ENCODE data around the gene SNX20.

GRCh38 chr16:50634947-50635346, 46.2 kb downstream of the SNX20 start:
- TF ChIP-seq POLR2AphosphoS5 (IDR thresholded peaks at IDR 0.05; ENCODE audit: low read depth) = no peak
- no peak for TF ChIP-seq EZH2 (IDR thresholded peaks at IDR 0.05; ENCODE audit: low read depth, unreplicated experiment)
- TF ChIP-seq CTCF (conservative IDR thresholded peaks at IDR 0.05; ENCODE audit: low read depth in 2 of 2) = no peak
- TF ChIP-seq CREB1 (CRISPR knock-in tag; IDR thresholded peaks at IDR 0.05; ENCODE audit: low read depth) = no peak
- no peak for TF ChIP-seq JUNB (IDR thresholded peaks at IDR 0.05; ENCODE audit: unreplicated experiment)
- no peak for TF ChIP-seq ETS1 (IDR thresholded peaks at IDR 0.05)
- TF ChIP-seq REST (IDR thresholded peaks at IDR 0.05; ENCODE audit: unreplicated experiment) = no peak
- no peak for TF ChIP-seq STAT1 (IDR thresholded peaks at IDR 0.05; ENCODE audit: unreplicated experiment)
- TF ChIP-seq EZH2phosphoT487 (IDR thresholded peaks at IDR 0.05; ENCODE audit: unreplicated experiment) = no peak
- TF ChIP-seq NANOG (IDR thresholded peaks at IDR 0.05; ENCODE audit: borderline replicate concordance) = no peak
- no peak for TF ChIP-seq ZNF114 (CRISPR knock-in tag; IDR thresholded peaks at IDR 0.05)
- no peak for TF ChIP-seq ZNF331 (CRISPR knock-in tag; IDR thresholded peaks at IDR 0.05; ENCODE audit: low read depth)

All from GM23338 (cell line).